Measurements from ENCODE around the gene TACSTD2.
"Not testable (repeated sequence)": the region's sequence is repeated elsewhere in the genome, so short reads cannot be mapped to it uniquely, and the experiment has no call there.

The TACSTD2 gene, protein sequence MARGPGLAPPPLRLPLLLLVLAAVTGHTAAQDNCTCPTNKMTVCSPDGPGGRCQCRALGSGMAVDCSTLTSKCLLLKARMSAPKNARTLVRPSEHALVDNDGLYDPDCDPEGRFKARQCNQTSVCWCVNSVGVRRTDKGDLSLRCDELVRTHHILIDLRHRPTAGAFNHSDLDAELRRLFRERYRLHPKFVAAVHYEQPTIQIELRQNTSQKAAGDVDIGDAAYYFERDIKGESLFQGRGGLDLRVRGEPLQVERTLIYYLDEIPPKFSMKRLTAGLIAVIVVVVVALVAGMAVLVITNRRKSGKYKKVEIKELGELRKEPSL

DNA sequence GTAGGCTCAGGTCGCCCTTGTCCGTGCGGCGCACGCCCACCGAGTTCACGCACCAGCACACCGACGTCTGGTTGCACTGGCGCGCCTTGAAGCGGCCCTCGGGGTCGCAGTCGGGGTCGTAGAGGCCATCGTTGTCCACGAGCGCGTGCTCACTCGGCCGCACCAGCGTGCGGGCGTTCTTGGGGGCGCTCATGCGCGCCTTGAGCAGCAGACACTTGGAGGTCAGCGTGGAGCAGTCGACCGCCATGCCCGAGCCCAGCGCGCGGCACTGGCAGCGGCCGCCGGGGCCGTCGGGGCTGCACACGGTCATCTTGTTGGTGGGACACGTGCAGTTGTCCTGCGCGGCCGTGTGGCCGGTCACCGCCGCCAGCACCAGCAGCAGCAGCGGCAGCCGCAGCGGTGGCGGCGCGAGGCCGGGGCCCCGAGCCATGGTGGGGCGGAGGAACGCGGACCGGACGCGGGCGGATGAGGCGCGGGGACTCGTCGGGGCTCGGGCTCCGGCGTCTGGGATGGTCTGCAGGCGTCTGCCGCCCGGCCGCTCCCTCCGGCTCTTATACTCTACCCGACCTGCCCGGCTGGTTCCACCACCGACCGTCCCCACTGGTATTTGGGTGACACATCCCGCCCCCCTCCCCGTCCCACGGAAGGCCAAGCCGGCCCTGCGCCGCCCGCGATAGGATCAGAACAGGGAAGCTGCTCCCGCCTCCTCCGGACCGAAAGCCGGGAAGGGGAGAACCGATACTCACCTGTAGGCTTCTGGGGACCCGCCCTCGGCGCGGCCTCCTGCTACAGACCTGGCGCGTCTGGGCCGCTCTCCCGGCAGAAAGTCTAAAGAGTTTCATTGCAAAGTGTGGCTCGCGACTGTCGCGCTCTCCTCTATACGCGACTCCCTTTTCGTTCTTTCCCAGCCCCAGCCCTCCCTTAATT, at the start of gene TACSTD2:
Gene TACSTD2, minus strand, starts transcription at position 526 of the 927 bp plus-strand sequence. Its CDS starts 96 bp downstream, at position 430.
- DNase-seq = no peak

DNA sequence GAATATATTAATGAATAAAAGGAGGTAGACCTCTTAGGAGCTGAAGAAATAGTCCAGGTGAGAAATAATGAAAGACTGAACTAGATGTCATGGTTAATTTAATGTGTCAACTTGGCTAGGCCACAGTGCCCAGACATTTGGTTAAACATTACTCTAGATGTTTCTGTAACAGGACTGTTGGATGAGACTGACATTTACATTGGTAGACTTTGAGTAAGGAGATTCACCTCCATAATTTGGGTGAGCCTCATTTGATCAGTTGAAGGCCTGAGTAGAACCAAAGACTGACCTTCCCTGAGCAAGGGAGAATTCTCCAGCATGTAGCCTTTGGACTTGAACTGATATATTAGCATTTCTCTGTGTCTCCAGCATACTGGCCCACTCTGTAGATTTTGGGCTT, 49.2 kb upstream of the TACSTD2 start:
- no peak for DNase-seq

DNA sequence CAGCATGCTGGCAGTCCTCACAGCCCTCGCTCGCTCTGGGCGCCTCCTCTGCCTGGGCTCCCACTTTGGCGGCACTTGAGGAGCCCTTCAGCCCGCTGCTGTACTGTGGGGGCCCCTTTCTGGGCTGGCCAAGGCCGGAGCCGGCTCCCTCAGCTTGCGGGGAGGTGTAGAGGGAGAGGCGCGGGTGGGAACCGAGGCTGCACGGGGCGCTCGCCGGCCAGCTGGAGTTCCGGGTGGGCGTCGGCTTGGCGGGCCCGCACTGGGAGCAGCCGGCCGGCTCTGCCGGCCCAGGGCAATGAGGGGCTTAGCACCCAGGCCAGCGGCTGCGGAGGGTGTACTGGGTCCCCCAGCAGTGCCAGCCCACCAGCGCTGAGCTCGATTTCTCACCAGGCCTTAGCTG, 46.2 kb upstream of the TACSTD2 start:
- not testable (repeated sequence) for DNase-seq

DNA sequence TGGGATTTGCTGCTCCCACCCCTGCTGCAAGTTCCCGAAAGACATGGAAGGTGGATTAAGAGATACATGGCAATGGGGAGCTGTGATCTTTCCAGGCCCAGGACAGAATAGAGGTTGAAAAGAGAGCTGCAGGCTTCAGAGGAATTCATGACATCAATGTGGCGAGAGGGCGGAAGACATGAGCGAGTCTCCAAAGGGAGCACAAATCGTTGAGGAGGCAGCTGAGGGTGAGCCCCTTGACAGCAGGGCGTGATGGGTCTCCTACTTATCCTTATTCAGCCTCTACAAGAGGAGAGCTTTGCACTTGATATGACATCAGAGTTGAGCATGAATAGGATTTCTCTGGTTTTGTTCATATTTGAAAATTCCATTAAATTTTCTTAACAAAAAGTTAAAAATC, 45.5 kb upstream of the TACSTD2 start:
- DNase-seq = no peak

DNA sequence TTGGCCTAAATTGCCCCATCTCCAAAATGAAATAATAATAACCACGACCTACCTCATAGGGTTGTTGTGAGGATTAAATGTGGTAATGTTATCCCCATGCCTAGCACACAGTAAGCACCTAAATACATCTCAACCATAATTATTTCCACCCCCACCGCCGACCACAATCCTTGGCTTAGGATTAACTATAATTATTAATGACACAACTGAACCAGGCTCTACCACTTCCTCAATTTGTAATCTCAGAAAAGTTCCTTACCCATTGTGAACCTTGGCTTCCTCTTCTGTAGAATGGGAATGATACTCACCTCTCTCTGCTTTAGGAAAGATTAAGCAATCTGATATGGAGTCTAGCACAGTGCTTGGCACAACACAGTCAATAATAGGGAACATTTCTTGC, 44.3 kb upstream of the TACSTD2 start:
- no peak for DNase-seq

DNA sequence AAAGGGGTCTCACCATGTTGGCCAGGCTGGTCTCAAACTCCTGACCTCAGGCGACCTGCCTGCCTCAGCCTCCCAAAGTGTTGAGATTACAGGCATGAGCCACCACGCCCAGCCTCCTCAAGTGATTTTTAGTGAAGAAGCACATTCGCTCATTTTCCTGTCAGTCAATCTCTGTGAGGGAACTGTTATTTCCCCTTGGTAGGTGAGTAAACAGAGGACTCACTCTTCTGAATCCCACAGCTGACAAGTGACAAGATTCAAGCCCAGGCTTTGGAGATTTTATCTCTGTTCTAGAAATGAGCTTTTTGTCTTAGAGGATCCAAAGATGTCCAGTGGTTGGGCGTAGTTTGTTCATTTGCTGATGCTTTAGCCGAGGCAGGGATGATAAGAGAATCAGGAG, 43.9 kb upstream of the TACSTD2 start:
- no peak for DNase-seq

DNA sequence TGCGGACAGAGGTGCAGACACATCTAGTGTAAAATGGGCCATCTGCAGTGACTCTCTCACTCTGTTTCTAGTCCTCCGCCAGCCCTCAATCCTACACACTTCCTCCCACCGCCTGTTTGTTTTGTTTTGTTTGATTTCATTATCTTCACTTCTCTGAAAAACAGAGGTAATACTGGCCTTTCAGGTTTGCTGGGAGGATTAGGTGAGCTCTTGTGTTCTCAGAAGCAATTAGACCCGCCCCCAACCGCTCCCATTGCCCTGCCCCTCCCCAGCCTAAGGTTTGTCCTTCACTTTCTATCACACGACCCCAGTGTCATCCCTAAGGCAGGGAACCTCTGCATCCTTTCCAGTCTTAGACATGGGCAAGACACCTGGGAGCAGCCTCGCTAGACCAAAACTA, 43.2 kb upstream of the TACSTD2 start:
- DNase-seq = no peak

DNA sequence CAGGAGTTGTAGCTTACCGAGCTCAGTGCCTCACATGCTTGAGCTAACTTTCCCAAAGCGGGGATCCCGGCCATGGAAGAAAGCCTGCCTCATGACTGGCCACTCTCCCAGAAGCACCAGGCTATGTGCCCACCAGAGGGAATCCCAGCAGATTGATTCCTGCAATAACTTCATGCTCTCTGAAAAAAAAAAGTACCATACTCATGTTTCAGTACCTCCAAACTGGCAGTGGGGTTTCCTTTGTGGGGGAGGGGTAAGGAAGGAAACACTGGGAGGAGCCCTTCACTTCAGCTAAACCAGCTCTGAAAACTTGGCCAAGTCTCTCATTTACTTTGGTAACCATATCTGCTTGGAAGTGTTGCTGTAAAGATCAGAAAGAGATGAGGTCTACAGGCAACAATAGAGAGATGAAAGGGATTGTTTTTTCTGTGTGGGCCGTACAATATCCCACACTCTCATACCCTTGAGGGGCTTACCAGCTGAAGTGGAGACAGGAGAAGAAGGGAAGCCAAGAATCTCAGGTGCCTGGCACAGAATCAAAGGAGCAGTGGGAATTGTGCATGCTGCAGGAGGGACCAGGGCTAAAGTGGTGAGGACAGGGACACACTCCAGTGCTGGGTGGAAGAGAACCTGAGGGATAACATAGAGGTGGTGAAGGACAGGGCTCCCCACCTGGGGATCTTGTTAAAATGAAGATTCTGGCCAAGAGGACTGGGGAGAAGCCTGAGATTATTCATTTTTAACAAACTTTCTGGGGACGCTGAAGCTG, 42.4 kb upstream of the TACSTD2 start:
- DNase-seq = no peak

DNA sequence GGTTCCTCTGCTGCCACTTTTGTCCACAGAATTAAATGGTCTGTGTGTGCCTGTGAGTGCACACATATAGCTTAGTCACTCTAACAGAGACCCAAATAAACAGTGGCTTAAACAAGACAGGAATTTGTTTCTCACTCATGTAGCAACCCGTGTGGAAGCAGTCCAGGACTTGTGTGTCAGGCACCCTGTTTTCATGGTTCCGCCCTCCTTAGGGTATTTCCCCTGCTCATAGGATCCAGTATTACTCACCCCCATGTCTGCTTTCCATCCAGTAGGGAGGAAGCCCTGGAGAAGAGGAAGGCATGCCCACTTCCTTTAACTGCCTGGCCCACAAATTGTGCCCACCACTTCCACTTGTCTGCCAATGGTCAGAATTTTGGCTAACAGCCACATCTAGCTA, 41.3 kb upstream of the TACSTD2 start:
- DNase-seq = no peak

DNA sequence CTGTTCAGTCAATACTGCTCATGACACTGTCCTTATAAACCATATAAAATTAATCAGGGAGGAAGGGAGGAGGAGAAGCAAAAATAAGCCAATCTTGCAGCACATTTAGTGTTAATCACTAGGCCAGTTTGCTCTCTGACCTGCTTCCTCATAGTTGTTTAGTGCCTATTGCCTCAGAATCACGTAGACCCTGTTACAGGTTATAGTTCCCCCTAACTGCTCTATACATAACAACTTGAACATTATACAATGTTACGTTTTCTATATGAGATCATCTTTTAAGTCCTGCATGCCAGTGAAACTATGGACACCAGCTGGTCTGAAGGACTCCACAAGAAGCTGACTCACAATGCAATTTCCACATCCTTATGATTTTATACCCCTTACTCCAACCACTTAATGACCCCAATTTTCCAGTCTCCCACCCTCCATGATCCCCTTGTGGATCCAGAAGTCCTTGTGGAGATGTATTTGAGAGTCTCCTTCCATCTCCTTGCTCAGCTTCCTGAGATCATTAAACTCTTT, 34.9 kb upstream of the TACSTD2 start:
- no peak for DNase-seq

DNA sequence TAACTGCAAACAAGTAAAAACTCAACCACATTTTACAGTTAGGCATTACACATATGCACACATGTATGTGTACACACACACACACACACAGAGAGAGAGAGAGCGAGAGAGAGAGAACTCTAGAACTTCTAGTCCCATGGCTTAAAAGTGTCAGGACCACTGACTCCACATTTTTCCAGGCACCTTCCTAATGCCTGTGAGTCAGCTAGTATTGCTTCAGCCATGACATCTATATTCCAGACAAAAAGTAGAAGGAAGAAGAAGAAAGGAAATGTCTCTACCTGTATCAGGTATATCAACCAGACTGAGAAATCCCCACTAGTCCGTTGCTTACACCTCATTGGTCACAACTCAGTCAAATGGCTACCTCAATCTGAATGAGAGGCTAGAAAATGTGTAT, 31.9 kb upstream of the TACSTD2 start:
- no peak for DNase-seq

DNA sequence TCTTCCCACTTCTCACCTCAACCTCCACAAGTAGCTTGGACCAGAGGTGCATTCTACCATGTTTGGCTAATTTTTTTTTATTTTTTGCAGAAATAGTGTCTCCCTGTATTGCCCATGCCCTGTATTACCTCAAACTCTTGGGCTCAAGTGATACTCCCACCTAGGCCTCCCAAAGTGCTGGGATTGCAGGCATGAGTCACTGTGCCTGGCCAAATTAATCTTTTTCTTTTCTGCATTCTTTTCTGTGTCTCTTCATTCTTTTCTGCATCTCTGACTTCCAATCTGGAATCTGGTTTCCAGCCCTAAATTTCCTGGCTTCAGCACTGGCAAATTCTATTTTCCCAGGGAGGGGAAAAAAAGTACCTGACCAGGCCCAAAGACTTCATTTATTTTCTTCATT, 31.2 kb upstream of the TACSTD2 start:
- no peak for DNase-seq

DNA sequence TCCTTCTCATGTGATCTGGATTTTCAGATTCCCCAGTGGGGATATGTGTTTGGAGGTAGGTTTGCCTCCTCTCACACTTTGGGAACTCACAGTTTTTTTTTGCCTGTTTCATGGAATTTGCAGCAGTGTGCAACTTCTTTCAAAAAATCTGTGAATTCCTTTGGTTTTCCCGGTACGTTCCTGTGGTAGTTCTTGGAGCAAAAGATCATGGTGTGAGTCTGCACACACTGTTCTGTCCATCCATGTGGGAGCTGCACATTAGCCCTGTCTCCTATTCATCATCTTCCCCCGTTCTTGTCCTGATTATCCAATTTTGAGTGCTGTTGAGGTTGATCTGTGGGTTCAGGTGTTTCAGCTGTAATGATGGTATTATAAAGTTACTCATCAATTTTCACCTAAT, 30.3 kb upstream of the TACSTD2 start:
- DNase-seq = no peak

DNA sequence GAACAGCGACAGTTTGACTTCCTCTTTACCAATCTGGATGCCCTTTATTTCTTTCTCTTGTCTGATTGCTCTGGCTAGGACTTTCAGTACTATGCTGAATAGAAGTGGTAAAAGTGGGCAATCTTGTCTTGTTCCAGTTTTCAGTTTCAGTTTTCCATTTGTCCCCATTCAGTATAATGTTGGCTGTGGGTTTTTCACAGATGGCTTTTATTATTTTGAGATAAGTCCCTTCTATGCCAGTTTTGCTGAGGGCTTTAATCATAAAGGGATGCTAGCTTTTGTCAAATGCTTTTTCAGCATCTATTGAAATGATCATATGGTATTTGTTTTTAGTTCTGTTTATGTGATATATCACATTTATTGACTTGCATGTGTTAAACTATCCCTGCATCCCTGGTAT, 24.9 kb upstream of the TACSTD2 start:
- DNase-seq = not testable (repeated sequence)

DNA sequence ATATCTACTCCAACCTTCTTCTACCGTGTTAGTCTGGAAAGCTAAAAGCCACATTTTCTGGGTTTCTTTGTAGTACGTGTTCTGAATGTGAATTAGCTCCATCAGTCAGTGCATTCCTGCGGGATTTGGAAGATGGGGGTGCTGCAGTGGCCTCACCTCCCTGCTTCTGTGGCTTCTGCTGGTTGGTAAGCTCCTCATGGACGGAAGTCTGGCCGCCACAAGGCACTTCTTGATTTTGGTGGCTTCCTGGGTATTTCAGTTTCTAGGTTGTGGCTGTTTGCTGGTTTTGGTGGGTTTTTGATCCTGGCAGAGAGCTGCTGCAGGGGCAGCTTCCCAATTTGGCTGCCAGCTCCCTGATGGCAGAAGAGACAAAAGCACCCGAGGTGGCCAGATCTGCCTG, 20.9 kb upstream of the TACSTD2 start:
- no peak for DNase-seq

DNA sequence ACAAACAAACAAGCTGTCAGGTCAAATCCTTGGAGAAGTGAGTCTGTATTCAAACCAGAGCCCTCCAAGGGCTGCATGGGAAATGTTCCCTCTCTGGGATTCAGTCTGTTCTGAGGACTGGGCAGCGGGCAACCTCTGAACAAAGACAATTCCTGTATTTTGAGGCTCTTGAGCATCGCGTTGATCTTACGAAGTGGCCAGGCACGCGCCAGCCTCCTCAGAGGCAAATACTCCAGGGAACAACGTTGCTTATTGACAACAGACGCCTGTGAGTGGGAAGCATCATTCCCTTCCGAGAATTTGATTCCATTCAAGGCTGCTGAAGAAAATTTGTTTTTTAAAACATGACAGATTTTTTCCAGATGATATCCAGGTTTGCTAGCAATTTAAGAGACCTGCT, 20.0 kb upstream of the TACSTD2 start:
- no peak for DNase-seq

DNA sequence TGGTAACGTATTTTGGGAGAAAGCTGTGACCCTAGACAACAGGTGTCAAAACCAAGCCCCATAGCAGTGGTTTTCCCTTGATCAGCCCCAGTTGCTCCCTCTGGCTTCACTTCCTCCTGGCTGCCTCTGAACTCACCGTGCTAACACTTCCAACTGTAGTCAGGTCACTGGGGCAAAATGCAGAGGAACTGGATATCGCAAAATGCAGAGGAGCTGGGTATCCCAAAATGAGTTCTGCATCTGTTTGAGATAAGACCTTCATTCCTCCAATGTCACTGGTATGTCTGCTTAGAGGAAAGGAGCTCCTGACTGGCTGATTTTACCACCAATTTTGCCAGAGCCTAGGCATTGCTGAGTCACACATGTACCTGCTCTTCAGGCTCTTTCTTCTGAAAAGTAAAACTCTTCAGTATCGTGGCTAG, 19.6 kb upstream of the TACSTD2 start:
- DNase-seq = no peak

DNA sequence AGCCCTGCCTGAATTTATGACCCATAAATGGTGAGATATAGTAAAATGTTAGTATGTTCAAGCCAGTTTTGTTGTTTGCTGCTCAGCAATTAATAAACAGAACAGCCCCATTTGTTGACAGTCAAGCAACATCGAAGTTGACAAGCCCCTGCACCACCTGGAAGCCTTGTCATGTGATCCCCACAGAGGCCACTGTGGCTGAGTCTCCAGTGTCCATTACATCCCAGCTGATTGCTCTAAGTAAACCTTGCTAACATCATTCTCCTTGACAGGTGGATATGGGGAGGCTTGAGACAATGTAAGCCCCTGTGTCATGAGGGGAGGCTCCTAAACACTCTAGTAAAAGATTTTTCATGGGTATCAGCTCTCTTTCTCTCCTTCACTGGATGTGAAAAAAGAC, 17.5 kb upstream of the TACSTD2 start:
- no peak for DNase-seq

DNA sequence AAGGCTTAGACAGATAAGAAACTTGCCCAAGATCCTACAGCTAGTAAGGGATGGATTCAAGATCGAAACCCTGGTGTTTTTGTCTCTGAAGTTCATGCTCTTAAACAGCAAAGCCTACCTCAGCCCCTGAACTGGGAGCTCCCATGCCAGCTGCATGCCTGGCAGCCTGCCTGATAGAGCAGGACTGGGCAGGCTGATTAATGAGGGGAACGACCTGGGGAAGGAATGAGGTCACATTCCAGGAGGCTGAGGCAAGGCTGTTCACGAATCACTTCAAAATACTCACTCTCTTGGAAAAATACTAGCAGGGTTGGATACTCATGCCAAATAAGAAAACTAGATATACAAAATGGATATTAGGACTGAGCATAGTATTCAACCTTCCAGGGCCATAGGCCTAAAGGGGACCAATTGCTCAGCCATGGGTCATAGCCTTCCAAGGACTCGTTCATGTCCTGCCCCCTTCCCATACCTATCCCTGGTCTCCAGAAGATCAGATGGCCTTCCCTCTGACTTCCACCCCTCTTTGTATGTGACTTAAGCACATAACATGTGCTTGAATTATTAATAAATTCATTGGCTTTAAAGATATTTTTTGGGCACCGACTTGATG, 15.6 kb upstream of the TACSTD2 start:
- no peak for DNase-seq

DNA sequence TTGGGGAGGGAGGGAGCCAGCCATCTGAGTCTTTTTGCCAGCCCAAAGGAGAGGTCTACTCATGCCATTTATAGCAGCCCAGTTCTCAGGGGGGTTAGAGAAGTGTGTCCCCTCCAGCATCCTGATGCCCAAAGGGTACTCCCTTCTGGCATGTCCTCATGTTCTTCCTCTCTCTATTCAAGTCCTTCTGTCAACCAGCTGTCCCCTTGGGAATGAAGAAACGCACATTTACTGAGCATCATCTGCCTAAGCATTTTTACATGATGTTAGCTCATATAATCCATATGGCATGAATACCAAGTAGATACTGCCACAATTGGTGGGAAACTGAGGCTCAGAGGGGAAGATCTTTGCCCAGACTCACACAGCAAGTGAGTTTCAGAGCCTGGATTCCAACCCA, 14.8 kb upstream of the TACSTD2 start:
- DNase-seq = no peak

DNA sequence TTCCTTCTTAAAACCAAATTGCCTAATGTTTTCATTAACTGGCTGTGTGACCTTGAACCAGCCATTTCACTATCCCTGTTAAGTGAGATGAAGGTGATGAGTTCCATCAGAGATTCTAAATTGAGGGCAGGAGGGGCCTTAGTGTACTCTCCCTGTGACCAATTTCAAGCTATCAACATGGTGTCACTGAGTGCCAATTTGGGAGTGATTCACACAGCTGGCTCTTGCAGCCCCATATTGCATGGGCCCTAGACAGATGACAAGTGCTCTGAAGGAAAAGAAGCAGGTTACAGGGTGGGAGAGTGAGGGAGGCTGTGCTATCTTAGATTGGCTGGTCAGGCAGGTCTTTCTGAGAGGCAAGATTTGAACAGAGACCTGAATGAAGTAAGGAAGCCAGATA, 13.0 kb upstream of the TACSTD2 start:
- DNase-seq = no peak

DNA sequence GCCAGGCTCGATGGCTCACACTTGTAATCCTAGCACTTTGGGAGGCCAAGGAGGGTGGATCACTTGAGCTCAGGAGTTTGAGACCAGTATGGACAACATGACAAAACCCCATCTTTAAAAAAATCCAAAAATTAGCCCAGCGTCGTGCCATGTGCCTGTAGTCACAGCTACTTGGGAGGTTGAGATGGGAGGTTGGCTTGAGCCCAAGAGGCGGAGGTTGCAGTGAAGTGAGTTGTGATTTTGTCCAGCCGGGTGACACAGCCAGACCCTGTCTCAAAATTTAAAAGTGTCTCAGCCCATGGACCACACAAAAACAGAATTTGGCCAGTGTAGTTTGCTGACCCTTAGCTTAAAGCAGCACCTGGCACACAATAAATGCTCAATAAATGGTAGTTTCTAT, 11.3 kb upstream of the TACSTD2 start:
- DNase-seq = no peak

DNA sequence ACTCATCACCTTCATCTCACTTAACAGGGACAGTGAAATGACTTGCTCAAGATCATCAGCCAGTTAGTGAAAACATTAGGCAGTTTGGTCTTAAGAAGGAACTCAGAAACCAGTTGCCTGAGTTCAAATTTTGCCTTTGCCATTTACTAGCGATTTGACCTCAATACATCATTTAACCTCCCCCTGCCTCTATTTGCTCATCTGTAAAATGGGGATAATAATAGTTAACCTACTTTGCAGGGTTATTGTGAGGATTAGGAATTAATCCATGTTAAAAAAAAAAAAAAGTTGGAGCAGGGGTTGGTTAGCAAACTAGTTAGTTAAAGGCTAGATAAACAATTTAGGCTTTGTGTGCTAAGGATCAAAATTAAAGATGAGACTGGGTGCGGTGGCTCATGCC, 10.6 kb upstream of the TACSTD2 start:
- no peak for DNase-seq
